ENCODE data around the gene APOLD1. TPM values are rescaled to one million over a fixed set of nuclear protein-coding genes. Genes with fewer than 3 reads are reported as not detected.
A peak's percentile ranks its signal among the peaks of the same experiment; 100 is the strongest.
"Not testable (repeated sequence)": the region's sequence is repeated elsewhere in the genome, so short reads cannot be mapped to it uniquely, and the experiment has no call there.

The APOLD1 gene
- total RNA-seq, 1 donor from 2014 or later, result 5.1 TPM

- no peak overlapping the region for H3K27ac Mint-ChIP-seq
- DNase-seq (ENCODE audit: low spot score in 2 of 2, unreplicated experiment in 2 of 2), result no peak
- H3K4me1 Mint-ChIP-seq, result peaks cover 16% of the 10 kb centered on the region
- H3K4me3 Mint-ChIP-seq, result no peak overlapping the region
- H3K9me3 Mint-ChIP-seq, result no peaks in the 10 kb centered on the region
- no peaks in the 10 kb centered on the region for H3K27me3 Mint-ChIP-seq (ENCODE audit: low read depth)
- no peaks in the 10 kb centered on the region for H3K36me3 Mint-ChIP-seq
- TF ChIP-seq CTCF (IDR thresholded peaks at IDR 0.05; ENCODE audit: unreplicated experiment), result no peak
These were observed 19.0 kb downstream of the APOLD1 start for GRCh38 chr12:12804432-12804886.

GRCh38 chr12:12806784-12807516, 21.5 kb downstream of the APOLD1 start:
- no peaks in the 10 kb centered on the region for H3K9me3 Mint-ChIP-seq
- no peaks in the 10 kb centered on the region for H3K27me3 Mint-ChIP-seq (ENCODE audit: low read depth)
- no peak overlapping the region for H3K4me3 Mint-ChIP-seq
- no peak for TF ChIP-seq CTCF (IDR thresholded peaks at IDR 0.05; ENCODE audit: unreplicated experiment)
- H3K4me1 Mint-ChIP-seq, result peaks cover 23% of the 10 kb centered on the region
- no peak for DNase-seq (ENCODE audit: low spot score in 2 of 2, unreplicated experiment in 2 of 2)
- H3K27ac Mint-ChIP-seq, result no peak overlapping the region
- H3K36me3 Mint-ChIP-seq, result no peaks in the 10 kb centered on the region

GRCh38 chr12:12807517-12807903, 22.1 kb downstream of the APOLD1 start:
- H3K27me3 Mint-ChIP-seq (ENCODE audit: low read depth); DNase-seq (ENCODE audit: low spot score in 2 of 2, unreplicated experiment in 2 of 2); H3K4me3 Mint-ChIP-seq; H3K36me3 Mint-ChIP-seq; H3K9me3 Mint-ChIP-seq; H3K27ac Mint-ChIP-seq: not testable (repeated sequence)
- peaks cover 22% of the 10 kb centered on the region for H3K4me1 Mint-ChIP-seq

- Mint-ChIP-seq H3K36me3 (no peaks in the 10 kb centered on the region), H3K9me3 (no peaks in the 10 kb centered on the region), H3K27me3 (ENCODE audit: low read depth) (no peaks in the 10 kb centered on the region), H3K4me1 (peaks cover 22% of the 10 kb centered on the region), H3K27ac (peak overlapping the region; percentile 49), H3K4me3 (no peak overlapping the region)
- no peak for TF ChIP-seq CTCF (IDR thresholded peaks at IDR 0.05; ENCODE audit: unreplicated experiment)
- DNase-seq (ENCODE audit: low spot score in 2 of 2, unreplicated experiment in 2 of 2), result no peak
These were observed 22.7 kb downstream of the APOLD1 start for GRCh38 chr12:12807970-12808702.

- DNase-seq (ENCODE audit: low spot score in 2 of 2, unreplicated experiment in 2 of 2), result no peak
- Mint-ChIP-seq H3K4me3 (no peak overlapping the region), H3K9me3 (no peaks in the 10 kb centered on the region), H3K36me3 (peaks cover 3% of the 10 kb centered on the region), H3K27me3 (ENCODE audit: low read depth) (no peaks in the 10 kb centered on the region), H3K4me1 (peaks cover 36% of the 10 kb centered on the region), H3K27ac (peak overlapping the region; percentile 67)
- TF ChIP-seq CTCF (IDR thresholded peaks at IDR 0.05; ENCODE audit: unreplicated experiment), result no peak
These were observed 25.1 kb downstream of the APOLD1 start for GRCh38 chr12:12810553-12811021.

GRCh38 chr12:12811343-12811742, 25.9 kb downstream of the APOLD1 start:
- H3K4me3 Mint-ChIP-seq, result no peak overlapping the region
- no peak overlapping the region for H3K27ac Mint-ChIP-seq
- no peak for TF ChIP-seq CTCF (IDR thresholded peaks at IDR 0.05; ENCODE audit: unreplicated experiment)
- peaks cover 10% of the 10 kb centered on the region for H3K36me3 Mint-ChIP-seq
- H3K4me1 Mint-ChIP-seq, result peaks cover 42% of the 10 kb centered on the region
- no peak for DNase-seq (ENCODE audit: low spot score in 2 of 2, unreplicated experiment in 2 of 2)
- no peaks in the 10 kb centered on the region for H3K9me3 Mint-ChIP-seq
- no peaks in the 10 kb centered on the region for H3K27me3 Mint-ChIP-seq (ENCODE audit: low read depth)
